Liver (tissue), 9 donors: ENCODE measurements around the gene FURIN. TPM values are rescaled to one million over a fixed set of nuclear protein-coding genes. Genes with fewer than 3 reads are reported as not detected.

ENCODE experiments used
- DNase-seq: peaks from one replicate; pipeline ENCODE4 v3.0.0-alpha.2; 2017; ENCODE audit warnings: low spot score
- H3K27ac ChIP-seq, 2 donors: one replicate each; pipeline ENCODE4 v1.7.0; 2013; ENCODE audit warnings: inconsistent platforms in 2 of 2, low read length in 2 of 2, control low read depth in 1 of 2, low read depth in 1 of 2, mild to moderate bottlenecking in 1 of 2
- H3K27me3 ChIP-seq, 4 donors: one replicate each; pipeline versions ENCODE4 v1.6.1 to v1.7.0; 2013; ENCODE audit warnings: low read length in 3 of 4, inconsistent platforms in 1 of 4, mild to moderate bottlenecking in 1 of 4, moderate library complexity in 1 of 4; ENCODE audit not compliant: control insufficient read depth in 4 of 4, insufficient read depth in 4 of 4
- H3K36me3 ChIP-seq, 4 donors: one replicate each; pipeline versions ENCODE4 v1.6.1 to v1.7.0; 2013; ENCODE audit warnings: low read length in 3 of 4, mild to moderate bottlenecking in 3 of 4, low read depth in 1 of 4, moderate library complexity in 1 of 4; ENCODE audit not compliant: control insufficient read depth in 4 of 4, insufficient read depth in 3 of 4
- H3K4me1 ChIP-seq, 4 donors: one replicate each; pipeline versions ENCODE4 v1.6.1 to v1.7.0; 2013; ENCODE audit warnings: low read length in 3 of 4, mild to moderate bottlenecking in 3 of 4, moderate library complexity in 1 of 4; ENCODE audit not compliant: control insufficient read depth in 4 of 4, insufficient read depth in 4 of 4
- H3K4me3 ChIP-seq, 3 donors: one replicate each; pipeline versions ENCODE4 v1.6.1 to v1.7.0; 2013; ENCODE audit warnings: low read length in 3 of 3, control low read depth in 1 of 3, low read depth in 1 of 3, mild to moderate bottlenecking in 1 of 3
- H3K9ac ChIP-seq, 2 donors: one replicate each; pipeline ENCODE4 v1.7.0; 2013; ENCODE audit warnings: low read length in 2 of 2, mild to moderate bottlenecking in 2 of 2, moderate library complexity in 2 of 2, control low read depth in 1 of 2, low read depth in 1 of 2
- H3K9me3 ChIP-seq, 4 donors: one replicate each; pipeline versions ENCODE4 v1.6.1 to v1.7.0; 2013; ENCODE audit warnings: low read length in 3 of 4; ENCODE audit not compliant: control insufficient read depth in 4 of 4
- CTCF ChIP-seq: fragments of 150-350 bp; IDR thresholded peaks from 2 replicates; pipeline ENCODE4 v1.5.1; 2017; ENCODE audit warnings: improper control_type of control experiment, low read depth, low read length; ENCODE audit not compliant: missing input control
- EGR1 ChIP-seq, 2 donors: IDR thresholded peaks; 2 replicates each; pipeline ENCODE4 v1.6.1; 2016 to 2018; ENCODE audit warnings: antibody characterized with exemption in 2 of 2, low read depth in 2 of 2
- FOXA1 ChIP-seq: IDR thresholded peaks from 2 replicates; pipeline ENCODE4 v1.6.1; 2016; ENCODE audit warnings: antibody characterized with exemption
- FOXA2 ChIP-seq: IDR thresholded peaks from 2 replicates; pipeline ENCODE4 v1.6.1; 2016; ENCODE audit warnings: antibody characterized with exemption
- GABPA ChIP-seq, 2 donors: IDR thresholded peaks in 1 of 2; conservative IDR thresholded peaks in 1 of 2; 2 replicates each; pipeline ENCODE4 v1.6.1; 2016; ENCODE audit warnings: antibody characterized with exemption in 2 of 2, mild to moderate bottlenecking in 1 of 2, moderate library complexity in 1 of 2
- HNF4A ChIP-seq, 2 donors: conservative IDR thresholded peaks; 2 replicates each; pipeline ENCODE4 v1.6.1; 2016; ENCODE audit warnings: antibody characterized with exemption in 2 of 2, mild to moderate bottlenecking in 2 of 2
- HNF4G ChIP-seq: IDR thresholded peaks from 2 replicates; pipeline ENCODE4 v1.6.1; 2016; ENCODE audit warnings: antibody characterized with exemption
- JUND ChIP-seq, 2 donors: IDR thresholded peaks; 2 replicates each; pipeline ENCODE4 v1.6.1; 2016; ENCODE audit warnings: antibody characterized with exemption in 2 of 2
- NR2F2 ChIP-seq: IDR thresholded peaks from 2 replicates; pipeline ENCODE4 v1.6.1; 2016; ENCODE audit warnings: antibody characterized with exemption
- RAD21 ChIP-seq, 2 donors: IDR thresholded peaks; 2 replicates each; pipeline ENCODE4 v1.6.1; 2016; ENCODE audit warnings: antibody characterized with exemption in 2 of 2, mild to moderate bottlenecking in 2 of 2
- RXRA ChIP-seq, 2 donors: IDR thresholded peaks; 2 replicates each; pipeline ENCODE4 v1.6.1; 2017 to 2018; ENCODE audit warnings: antibody characterized with exemption in 2 of 2, mild to moderate bottlenecking in 1 of 2
- SP1 ChIP-seq: IDR thresholded peaks from 2 replicates; pipeline ENCODE4 v1.6.1; 2018; ENCODE audit warnings: antibody characterized with exemption, mild to moderate bottlenecking
- TAF1 ChIP-seq: conservative IDR thresholded peaks from 2 replicates; pipeline ENCODE4 v1.6.1; 2016; ENCODE audit warnings: antibody characterized with exemption, mild to moderate bottlenecking
- YY1 ChIP-seq: IDR thresholded peaks from 2 replicates; pipeline ENCODE4 v1.6.1; 2016; ENCODE audit warnings: antibody characterized with exemption, mild to moderate bottlenecking
- ZBTB33 ChIP-seq: IDR thresholded peaks from 2 replicates; pipeline ENCODE4 v1.6.1; 2016; ENCODE audit warnings: antibody characterized with exemption
- WGBS: extraction: QIAGEN DNeasy Blood & Tissue Kit; methylation state at CpG from one replicate; pipeline ENCODE4 v1.1.7; 2013; 5-methylcytosine and 5-hydroxymethylcytosine counted together
- polyA plus RNA-seq, 2 donors: library from polyadenylated mRNA; stranded (reverse) in 1 of 2; unstranded in 1 of 2; fragments of 200-250 nt in 1 of 2; fragments of >200 nt in 1 of 2; fragmentation: Nextera tagmentation in 1 of 2; extraction: Ambion mirVana in 1 of 2; gene quantifications; one replicate each; pipeline versions ENCODE4 v1.2.1 to v1.2.3, GENCODE V29; 2013 to 2015
- total RNA-seq, 2 donors: library from RNA; depleted of rRNA; stranded (reverse); fragments of >200 nt; gene quantifications; one replicate each; pipeline ENCODE4 v1.2.3, GENCODE V29; 2014
- TF ChIP-seq, protein P1 (sequence below): IDR thresholded peaks from 2 replicates; pipeline ENCODE4 v1.6.1; 2016; ENCODE audit warnings: antibody characterized with exemption
- TF ChIP-seq, protein P2 (sequence below): IDR thresholded peaks from 2 replicates; pipeline ENCODE4 v1.6.1; 2016; ENCODE audit warnings: antibody characterized with exemption, mild to moderate bottlenecking
- TF ChIP-seq, protein P3 (sequence below): IDR thresholded peaks from 2 replicates; pipeline ENCODE4 v1.6.1; 2016; ENCODE audit warnings: antibody characterized with exemption
- donor health status: healthy.
- donor health status: healthy.
- donor health status: healthy.
- donor health status: healthy.
- donor health status: healthy.

Gene FURIN
- total and polyA plus RNA-seq, 4 donors, result 102 to 258 (median 164) TPM

DNA sequence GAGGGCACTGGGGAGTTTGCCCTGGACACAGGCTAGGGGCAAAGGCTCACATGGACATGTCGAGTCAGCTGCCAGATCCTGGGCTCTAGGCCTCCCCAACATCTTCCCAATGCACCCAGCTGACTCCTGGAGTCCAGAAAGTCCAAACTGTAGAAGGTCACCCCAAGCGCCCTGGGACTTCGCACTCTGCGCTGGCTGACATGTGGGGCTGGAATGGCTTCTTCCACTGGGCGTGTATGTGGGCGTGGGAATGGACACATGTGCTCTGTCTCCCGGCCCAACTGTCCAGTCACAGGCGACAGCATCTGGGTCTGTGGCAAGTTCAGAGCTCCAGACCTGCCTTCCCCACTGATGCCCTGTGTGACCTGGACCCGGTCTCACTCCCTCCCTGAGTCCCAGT is 13.2 kb upstream of the FURIN start:
- H3K36me3 ChIP-seq, result no peaks in the 10 kb centered on the region
- no peak overlapping the region for H3K9ac ChIP-seq
- WGBS, result 88% methylated on average over 9 of the region's 9 CpGs
- H3K4me1 ChIP-seq, result peaks cover 8 to 23% (median 18%) of the 10 kb centered on the region in 4 donors
- TF ChIP-seq RXRA (IDR thresholded peaks at IDR 0.05) (peak in 1 of 2 donors; percentile 19), HNF4A (conservative IDR thresholded peaks at IDR 0.05) (peak; percentile 26 to 47), FOXA2 (no peak), EGR1 (IDR thresholded peaks at IDR 0.05; ENCODE audit: low read depth in 2 of 2) (no peak), FOXA1 (no peak), RAD21 (IDR thresholded peaks at IDR 0.05) (no peak)
- DNase-seq, result no peak
- no peaks in the 10 kb centered on the region for H3K9me3 ChIP-seq
- no peaks in the 10 kb centered on the region for H3K27me3 ChIP-seq
- no peak overlapping the region for H3K27ac ChIP-seq
- H3K4me3 ChIP-seq, result no peak overlapping the region

GRCh38 chr15:90857337-90857736 is 11.1 kb upstream of the FURIN start:
- Histone ChIP-seq H3K36me3 (no peaks in the 10 kb centered on the region), H3K9me3 (no peaks in the 10 kb centered on the region), H3K4me3 (no peak overlapping the region), H3K27me3 (no peaks in the 10 kb centered on the region), H3K27ac (peak overlapping the region; percentile 39 to 69), H3K4me1 (peaks cover 9 to 40% (median 32%) of the 10 kb centered on the region in 4 donors), H3K9ac (no peak overlapping the region)
- no peak for DNase-seq
- WGBS, result 85% methylated on average over 8 of the region's 8 CpGs
- TF ChIP-seq, protein P1, sequence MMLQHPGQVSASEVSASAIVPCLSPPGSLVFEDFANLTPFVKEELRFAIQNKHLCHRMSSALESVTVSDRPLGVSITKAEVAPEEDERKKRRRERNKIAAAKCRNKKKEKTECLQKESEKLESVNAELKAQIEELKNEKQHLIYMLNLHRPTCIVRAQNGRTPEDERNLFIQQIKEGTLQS, result no peak
- TF ChIP-seq TAF1 (no peak), SP1 (no peak), NR2F2 (no peak)

- Histone ChIP-seq H3K36me3 (no peaks in the 10 kb centered on the region), H3K9me3 (no peaks in the 10 kb centered on the region), H3K9ac (no peak overlapping the region), H3K27me3 (no peaks in the 10 kb centered on the region), H3K4me3 (no peak overlapping the region), H3K4me1 (peaks cover 13 to 46% (median 38%) of the 10 kb centered on the region in 4 donors), H3K27ac (peak overlapping the region; percentile 39 to 69)
- DNase-seq, result no peak
- no peak for TF ChIP-seq CTCF
- no peak for TF ChIP-seq GABPA (IDR thresholded peaks at IDR 0.05 in 1 of 2, conservative IDR thresholded peaks at IDR 0.05 in 1 of 2)
- TF ChIP-seq EGR1 (IDR thresholded peaks at IDR 0.05; ENCODE audit: low read depth in 2 of 2), result no peak
- TF ChIP-seq, protein P2, sequence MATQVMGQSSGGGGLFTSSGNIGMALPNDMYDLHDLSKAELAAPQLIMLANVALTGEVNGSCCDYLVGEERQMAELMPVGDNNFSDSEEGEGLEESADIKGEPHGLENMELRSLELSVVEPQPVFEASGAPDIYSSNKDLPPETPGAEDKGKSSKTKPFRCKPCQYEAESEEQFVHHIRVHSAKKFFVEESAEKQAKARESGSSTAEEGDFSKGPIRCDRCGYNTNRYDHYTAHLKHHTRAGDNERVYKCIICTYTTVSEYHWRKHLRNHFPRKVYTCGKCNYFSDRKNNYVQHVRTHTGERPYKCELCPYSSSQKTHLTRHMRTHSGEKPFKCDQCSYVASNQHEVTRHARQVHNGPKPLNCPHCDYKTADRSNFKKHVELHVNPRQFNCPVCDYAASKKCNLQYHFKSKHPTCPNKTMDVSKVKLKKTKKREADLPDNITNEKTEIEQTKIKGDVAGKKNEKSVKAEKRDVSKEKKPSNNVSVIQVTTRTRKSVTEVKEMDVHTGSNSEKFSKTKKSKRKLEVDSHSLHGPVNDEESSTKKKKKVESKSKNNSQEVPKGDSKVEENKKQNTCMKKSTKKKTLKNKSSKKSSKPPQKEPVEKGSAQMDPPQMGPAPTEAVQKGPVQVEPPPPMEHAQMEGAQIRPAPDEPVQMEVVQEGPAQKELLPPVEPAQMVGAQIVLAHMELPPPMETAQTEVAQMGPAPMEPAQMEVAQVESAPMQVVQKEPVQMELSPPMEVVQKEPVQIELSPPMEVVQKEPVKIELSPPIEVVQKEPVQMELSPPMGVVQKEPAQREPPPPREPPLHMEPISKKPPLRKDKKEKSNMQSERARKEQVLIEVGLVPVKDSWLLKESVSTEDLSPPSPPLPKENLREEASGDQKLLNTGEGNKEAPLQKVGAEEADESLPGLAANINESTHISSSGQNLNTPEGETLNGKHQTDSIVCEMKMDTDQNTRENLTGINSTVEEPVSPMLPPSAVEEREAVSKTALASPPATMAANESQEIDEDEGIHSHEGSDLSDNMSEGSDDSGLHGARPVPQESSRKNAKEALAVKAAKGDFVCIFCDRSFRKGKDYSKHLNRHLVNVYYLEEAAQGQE, result peak; percentile 55
- TF ChIP-seq FOXA1, result no peak
- no peak for TF ChIP-seq TAF1
- peak in 1 of 2 donors; percentile 38 for TF ChIP-seq HNF4A (conservative IDR thresholded peaks at IDR 0.05)
- peak; percentile 37 to 61 for TF ChIP-seq RXRA (IDR thresholded peaks at IDR 0.05)
- peak; percentile 25 for TF ChIP-seq YY1
- no peak for TF ChIP-seq HNF4G
- peak; percentile 10 to 57 for TF ChIP-seq RAD21 (IDR thresholded peaks at IDR 0.05)
- TF ChIP-seq ZBTB33, result no peak
- peak; percentile 25 for TF ChIP-seq FOXA2
- TF ChIP-seq, protein P1, result no peak
- TF ChIP-seq SP1, result peak; percentile 45
- TF ChIP-seq, protein P3, sequence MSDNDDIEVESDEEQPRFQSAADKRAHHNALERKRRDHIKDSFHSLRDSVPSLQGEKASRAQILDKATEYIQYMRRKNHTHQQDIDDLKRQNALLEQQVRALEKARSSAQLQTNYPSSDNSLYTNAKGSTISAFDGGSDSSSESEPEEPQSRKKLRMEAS, result no peak
- TF ChIP-seq JUND (IDR thresholded peaks at IDR 0.05), result no peak
- no peak for TF ChIP-seq NR2F2
- WGBS, result 64% methylated on average over 8 of the region's 8 CpGs
Measured at GRCh38 chr15:90857883-90858443, 10.4 kb upstream of the FURIN start.
